ENCODE data around the gene COPS3. TPM values are rescaled to one million over a fixed set of nuclear protein-coding genes. Genes with fewer than 3 reads are reported as not detected.
"Not testable (repeated sequence)": the region's sequence is repeated elsewhere in the genome, so short reads cannot be mapped to it uniquely, and the experiment has no call there.

Gene COPS3
- total and polyA plus RNA-seq, 10 donors: 29.9 to 58.9 (median 44.5) TPM

DNA sequence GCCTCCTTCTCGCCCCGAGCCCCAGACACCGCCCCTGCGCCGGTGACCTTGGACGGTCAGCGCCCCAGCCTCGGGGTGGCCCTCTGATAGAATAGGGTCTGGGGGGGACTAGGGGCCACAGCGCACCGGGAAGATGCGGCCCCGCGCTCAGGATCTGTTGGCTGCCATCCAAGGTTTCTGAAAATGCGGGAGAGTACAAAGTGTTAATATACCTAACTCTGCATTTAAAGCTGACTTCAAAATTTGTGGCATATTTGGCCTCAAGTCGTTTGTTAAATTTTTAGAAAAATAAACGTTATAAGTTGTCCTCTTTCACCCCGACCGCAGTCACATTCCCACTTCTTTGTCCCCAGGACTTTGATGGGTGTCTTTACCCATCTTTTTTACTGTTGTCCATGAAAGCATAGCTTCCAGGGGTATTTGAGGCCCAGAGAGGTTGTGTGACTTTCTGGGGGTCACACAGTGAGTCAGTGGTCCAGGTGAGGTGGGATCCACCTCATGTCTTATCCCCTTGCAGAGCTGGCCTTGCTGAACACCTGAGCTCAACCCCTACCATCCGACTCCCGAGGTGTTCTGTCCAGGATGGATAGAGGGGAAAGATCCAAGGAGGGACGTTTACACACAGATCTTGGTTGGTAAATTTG lies 22.9 kb upstream of the COPS3 start:
- Histone ChIP-seq H3K36me3 (no peaks in the 10 kb centered on the region), H3K4me1 (peaks cover 18 to 55% (median 43%) of the 10 kb centered on the region in 6 donors), H3K27ac (peak overlapping the region in 6 of 8 donors; percentile 44 to 84 (median 68)), H3K4me3 (peak overlapping the region; percentile 12 to 89 (median 53)), H3K9me3 (no peaks in the 10 kb centered on the region), H3K27me3 (replicated peaks in 1 of 7) (peaks cover 0 to 9% (median 0%) of the 10 kb centered on the region in 7 donors)
- intact Hi-C loops (cut with DNase I; ENCODE audit: low total_unique reads): no loop called here
- DNase-seq: no peak
- 10 to 18% (median 12%) methylated on average over 13 to 21 of the region's 21 CpGs for WGBS, 5 donors
- no peak for TF ChIP-seq POLR2A (IDR thresholded peaks at IDR 0.05)
- TF ChIP-seq POLR2AphosphoS5 (IDR thresholded peaks at IDR 0.05): no peak
- TF ChIP-seq, protein P1, sequence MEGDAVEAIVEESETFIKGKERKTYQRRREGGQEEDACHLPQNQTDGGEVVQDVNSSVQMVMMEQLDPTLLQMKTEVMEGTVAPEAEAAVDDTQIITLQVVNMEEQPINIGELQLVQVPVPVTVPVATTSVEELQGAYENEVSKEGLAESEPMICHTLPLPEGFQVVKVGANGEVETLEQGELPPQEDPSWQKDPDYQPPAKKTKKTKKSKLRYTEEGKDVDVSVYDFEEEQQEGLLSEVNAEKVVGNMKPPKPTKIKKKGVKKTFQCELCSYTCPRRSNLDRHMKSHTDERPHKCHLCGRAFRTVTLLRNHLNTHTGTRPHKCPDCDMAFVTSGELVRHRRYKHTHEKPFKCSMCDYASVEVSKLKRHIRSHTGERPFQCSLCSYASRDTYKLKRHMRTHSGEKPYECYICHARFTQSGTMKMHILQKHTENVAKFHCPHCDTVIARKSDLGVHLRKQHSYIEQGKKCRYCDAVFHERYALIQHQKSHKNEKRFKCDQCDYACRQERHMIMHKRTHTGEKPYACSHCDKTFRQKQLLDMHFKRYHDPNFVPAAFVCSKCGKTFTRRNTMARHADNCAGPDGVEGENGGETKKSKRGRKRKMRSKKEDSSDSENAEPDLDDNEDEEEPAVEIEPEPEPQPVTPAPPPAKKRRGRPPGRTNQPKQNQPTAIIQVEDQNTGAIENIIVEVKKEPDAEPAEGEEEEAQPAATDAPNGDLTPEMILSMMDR (IDR thresholded peaks at IDR 0.05 in 8 of 11, conservative IDR thresholded peaks at IDR 0.05 in 3 of 11): no peak

DNA sequence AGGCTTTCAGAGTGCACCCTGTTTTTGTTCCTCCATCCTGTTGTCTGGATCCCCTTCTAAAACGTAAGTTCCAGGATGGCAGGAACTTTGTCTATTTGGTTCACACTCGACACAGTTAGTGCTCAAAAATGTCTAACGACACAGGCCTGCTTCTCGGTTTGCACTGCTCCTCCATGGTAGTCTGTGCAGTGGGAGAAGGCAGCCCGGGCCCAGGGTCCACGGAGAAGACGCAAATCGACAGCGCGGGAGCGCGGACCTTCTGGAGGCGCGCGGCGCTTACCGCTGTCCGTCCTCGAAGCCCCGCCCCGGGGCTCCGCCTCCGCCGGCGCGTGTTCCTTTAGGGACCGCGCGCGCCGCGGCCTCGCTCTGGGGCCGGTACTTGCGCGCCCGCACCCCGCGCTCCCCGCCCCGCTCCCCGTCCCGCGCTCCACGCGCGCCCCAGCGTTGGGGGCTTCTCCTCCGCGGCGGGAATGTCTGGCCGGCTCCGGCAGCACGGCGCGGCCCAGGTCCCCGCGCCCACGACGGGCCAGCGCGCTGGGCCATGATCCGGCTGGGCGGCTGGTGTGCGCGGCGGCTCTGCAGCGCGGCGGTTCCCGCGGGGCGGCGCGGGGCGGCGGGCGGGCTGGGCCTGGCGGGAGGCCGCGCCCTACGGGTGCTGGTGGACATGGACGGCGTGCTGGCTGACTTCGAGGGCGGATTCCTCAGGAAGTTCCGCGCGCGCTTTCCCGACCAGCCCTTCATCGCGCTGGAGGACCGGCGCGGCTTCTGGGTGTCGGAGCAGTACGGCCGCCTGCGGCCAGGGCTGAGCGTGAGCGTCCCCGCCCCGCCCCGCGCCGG lies 22.2 kb upstream of the COPS3 start, which contains the start of gene NT5M:
TSS of gene NT5M (plus strand) at position 364 of the 837 bp plus-strand sequence. CDS start at position 542, 178 bp downstream.
- WGBS, 5 donors: 0 to 1% (median 1%) methylated on average over 10 to 107 of the region's 107 CpGs
- Histone ChIP-seq H3K4me3 (peak within 1 kb of the TSS; percentile 12 to 89 (median 53)), H3K27me3 (replicated peaks in 1 of 7) (peaks cover 0 to 9% (median 0%) of the 10 kb centered on the region in 7 donors), H3K27ac (peak within 1 kb of the TSS in 7 of 8 donors; percentile 22 to 84 (median 61)), H3K36me3 (no peaks in the 10 kb centered on the region), H3K9me3 (no peaks in the 10 kb centered on the region), H3K4me1 (peaks cover 18 to 55% (median 43%) of the 10 kb centered on the region in 6 donors)
- DNase-seq: peak; percentile 95
- intact Hi-C loops (cut with DNase I; ENCODE audit: low total_unique reads): no loop called here
- peak; percentile 48 to 68 (median 60) for TF ChIP-seq POLR2AphosphoS5 (IDR thresholded peaks at IDR 0.05)
- TF ChIP-seq, protein P1 (IDR thresholded peaks at IDR 0.05 in 8 of 11, conservative IDR thresholded peaks at IDR 0.05 in 3 of 11): no peak

DNA sequence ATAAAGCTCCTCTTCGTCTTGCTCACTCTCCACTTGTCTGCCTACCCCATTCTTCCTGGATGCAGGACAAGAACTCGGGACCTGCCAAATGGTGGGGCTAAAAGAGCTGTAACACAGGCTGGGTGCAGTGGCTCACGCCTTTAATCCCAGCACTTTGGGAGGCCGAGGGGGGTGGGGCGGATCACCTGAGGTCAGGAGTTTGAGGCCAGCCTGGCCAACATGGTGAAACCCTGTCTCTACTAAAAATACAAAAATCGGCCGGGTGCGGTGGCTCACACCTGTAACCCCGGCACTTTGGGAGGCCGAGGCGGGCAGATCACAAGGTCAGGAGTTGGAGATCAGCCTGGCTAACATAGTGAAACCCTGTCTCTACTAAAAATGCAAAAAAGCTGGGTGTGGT lies 20.6 kb upstream of the COPS3 start:
- DNase-seq: not testable (repeated sequence)
- WGBS, 5 donors: 89 to 96% (median 92%) methylated on average over 11 of the region's 11 CpGs

DNA sequence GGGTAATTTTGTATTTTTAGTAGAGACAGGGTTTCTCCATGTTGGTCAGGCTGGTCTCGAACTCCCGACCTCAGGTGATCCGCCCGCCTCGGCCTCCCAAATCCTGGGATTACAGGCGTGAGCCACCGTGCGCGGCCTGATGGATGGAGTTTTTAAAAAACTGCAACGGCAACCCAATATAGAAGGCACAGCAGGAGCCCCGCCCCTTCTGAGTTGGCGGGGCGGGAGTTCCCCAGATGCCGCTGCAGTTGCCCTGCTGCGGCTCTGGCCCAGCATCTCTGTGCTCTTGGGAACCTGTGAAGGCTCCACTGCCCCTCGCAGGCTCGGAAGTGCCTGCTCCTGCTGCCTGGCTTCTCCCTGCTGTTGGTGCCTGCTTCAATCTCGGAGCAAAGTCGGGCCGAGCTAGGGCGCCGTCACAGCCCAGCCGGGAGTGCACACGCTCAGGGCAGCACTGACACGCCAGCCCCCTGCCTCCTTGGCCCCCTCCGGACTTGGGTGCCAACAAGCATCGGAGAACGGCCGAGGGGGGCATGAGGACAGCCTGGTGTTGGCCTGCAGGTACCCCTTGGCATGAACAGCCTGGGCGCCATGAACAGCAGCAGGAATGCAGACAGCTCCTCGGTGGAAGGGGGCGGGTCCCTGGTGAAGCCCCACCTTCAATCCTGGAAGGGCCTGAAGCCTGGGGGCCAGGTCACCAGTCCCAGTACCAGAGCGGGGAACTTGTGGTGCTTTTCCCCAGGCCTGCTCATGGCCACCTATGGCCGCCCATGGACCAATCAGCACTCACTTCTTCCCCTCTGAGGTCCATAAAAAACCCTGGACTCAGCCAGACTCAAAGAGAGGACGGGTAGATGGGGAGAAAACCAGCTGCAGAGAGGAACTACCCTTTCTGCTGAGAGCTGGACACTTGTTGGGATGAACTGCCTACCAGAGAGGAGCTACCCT lies 19.9 kb upstream of the COPS3 start:
- Histone ChIP-seq H3K36me3 (no peaks in the 10 kb centered on the region), H3K4me1 (peaks cover 18 to 48% (median 41%) of the 10 kb centered on the region in 6 donors), H3K4me3 (peak overlapping the region; percentile 16 to 71 (median 44)), H3K27me3 (replicated peaks in 1 of 7) (peaks cover 0 to 9% (median 0%) of the 10 kb centered on the region in 7 donors), H3K27ac (peak overlapping the region in 2 of 8 donors; percentile 35 to 57), H3K9me3 (no peaks in the 10 kb centered on the region)
- peak in 1 of 3 donors; percentile 45 for TF ChIP-seq POLR2AphosphoS5 (IDR thresholded peaks at IDR 0.05)
- TF ChIP-seq, protein P1 (IDR thresholded peaks at IDR 0.05 in 8 of 11, conservative IDR thresholded peaks at IDR 0.05 in 3 of 11): no peak
- intact Hi-C loops (cut with DNase I; ENCODE audit: low total_unique reads): no loop called here
- peak; percentile 86 for DNase-seq
- WGBS, 5 donors: 10 to 15% (median 11%) methylated on average over 32 to 35 of the region's 35 CpGs

More for the DNA sequence above, 20.6 kb upstream of the COPS3 start:
- H3K9me3 ChIP-seq; intact Hi-C loops (cut with DNase I; ENCODE audit: low total_unique reads); H3K36me3 ChIP-seq; H3K27me3 ChIP-seq (replicated peaks in 1 of 7); H3K27ac ChIP-seq; H3K4me3 ChIP-seq: not testable (repeated sequence)
- peaks cover 18 to 55% (median 43%) of the 10 kb centered on the region in 6 donors for H3K4me1 ChIP-seq
